22Rv1 (cell line): ENCODE measurements around the gene NPY2R.

ENCODE experiments used
- ZFX ChIP-seq: fragments of 450-650 bp; IDR thresholded peaks from 2 replicates; pipeline ENCODE4 v1.6.1; 2017; ENCODE audit warnings: antibody characterized with exemption, borderline replicate concordance
- TF ChIP-seq, protein P1 (sequence below): fragments of 450-650 bp; IDR thresholded peaks from 2 replicates; pipeline ENCODE4 v1.5.1; 2017; ENCODE audit warnings: mild to moderate bottlenecking

DNA sequence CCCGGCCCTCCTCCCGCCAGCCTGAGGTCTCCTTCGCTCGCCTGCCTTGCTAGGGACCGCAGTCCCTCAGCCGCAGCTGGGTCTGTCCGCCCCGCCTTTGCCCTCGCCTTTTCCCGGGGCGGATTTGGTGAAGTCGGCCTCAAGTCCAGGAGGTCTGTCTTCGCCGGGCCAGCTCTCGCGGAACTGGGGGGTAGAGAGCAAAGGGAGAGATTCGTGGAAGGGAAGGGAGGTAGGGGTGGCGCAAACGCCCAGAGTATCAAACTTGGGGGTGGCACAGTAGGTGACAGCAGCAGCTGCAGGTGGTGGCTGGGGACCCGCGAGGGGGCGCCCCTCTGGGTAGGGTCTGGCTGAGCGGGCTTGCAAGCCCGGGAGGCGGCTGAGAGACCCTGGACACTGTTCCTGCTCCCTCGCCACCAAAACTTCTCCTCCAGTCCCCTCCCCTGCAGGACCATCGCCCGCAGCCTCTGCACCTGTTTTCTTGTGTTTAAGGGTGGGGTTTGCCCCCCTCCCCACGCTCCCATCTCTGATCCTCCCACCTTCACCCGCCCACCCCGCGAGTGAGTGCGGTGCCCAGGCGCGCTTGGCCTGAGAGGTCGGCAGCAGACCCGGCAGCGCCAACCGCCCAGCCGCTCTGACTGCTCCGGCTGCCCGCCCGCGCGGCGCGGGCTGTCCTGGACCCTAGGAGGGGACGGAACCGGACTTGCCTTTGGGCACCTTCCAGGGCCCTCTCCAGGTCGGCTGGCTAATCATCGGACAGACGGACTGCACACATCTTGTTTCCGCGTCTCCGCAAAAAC is at the start of gene NPY2R:
- TF ChIP-seq, protein P1, sequence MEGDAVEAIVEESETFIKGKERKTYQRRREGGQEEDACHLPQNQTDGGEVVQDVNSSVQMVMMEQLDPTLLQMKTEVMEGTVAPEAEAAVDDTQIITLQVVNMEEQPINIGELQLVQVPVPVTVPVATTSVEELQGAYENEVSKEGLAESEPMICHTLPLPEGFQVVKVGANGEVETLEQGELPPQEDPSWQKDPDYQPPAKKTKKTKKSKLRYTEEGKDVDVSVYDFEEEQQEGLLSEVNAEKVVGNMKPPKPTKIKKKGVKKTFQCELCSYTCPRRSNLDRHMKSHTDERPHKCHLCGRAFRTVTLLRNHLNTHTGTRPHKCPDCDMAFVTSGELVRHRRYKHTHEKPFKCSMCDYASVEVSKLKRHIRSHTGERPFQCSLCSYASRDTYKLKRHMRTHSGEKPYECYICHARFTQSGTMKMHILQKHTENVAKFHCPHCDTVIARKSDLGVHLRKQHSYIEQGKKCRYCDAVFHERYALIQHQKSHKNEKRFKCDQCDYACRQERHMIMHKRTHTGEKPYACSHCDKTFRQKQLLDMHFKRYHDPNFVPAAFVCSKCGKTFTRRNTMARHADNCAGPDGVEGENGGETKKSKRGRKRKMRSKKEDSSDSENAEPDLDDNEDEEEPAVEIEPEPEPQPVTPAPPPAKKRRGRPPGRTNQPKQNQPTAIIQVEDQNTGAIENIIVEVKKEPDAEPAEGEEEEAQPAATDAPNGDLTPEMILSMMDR = peak; percentile 33; the same call in 1 of the 2 replicates
- no peak for TF ChIP-seq ZFX
